H1 (cell line): ENCODE measurements around the gene PLD3. TPM values are rescaled to one million over a fixed set of nuclear protein-coding genes. Genes with fewer than 3 reads are reported as not detected.

Source experiments
- CTCF ChIA-PET: fragments of 300-600 bp; sonication (Branson Sonifier 250); formaldehyde crosslinking; loops from one replicate; lab custom pipeline; 2021; ENCODE audit not compliant: partially characterized antibody; lab: Charles Lee
- POLR2A ChIA-PET: fragments of 300-600 bp; sonication (Branson Sonifier 250); formaldehyde crosslinking; loops from one replicate; lab custom pipeline; 2021; ENCODE audit warnings: inconsistent platforms; ENCODE audit not compliant: partially characterized antibody; lab: Charles Lee
- DNase-seq, 2 experiments: peaks; one replicate each; pipeline versions ENCODE4 v3.0.0 to v3.0.0-alpha.2; 2010 to 2022; ENCODE audit warnings: low spot score in 2 of 2, low read depth in 1 of 2, mixed read lengths in 1 of 2
- FAIRE-seq: peaks from 2 replicates; lab custom pipeline; 2011; peaks lifted over from hg19 to GRCh38; lab: Jason Lieb, UNC
- H2AFZ ChIP-seq: 2 replicates; pipeline ENCODE4 v1.8.1; 2012; ENCODE audit warnings: low read length, inconsistent platforms
- H2AK5ac ChIP-seq: 2 replicates; pipeline ENCODE4 v1.6.1; 2013; ENCODE audit warnings: low read depth, low read length
- H2BK120ac ChIP-seq: replicated peaks from 2 replicates; pipeline ENCODE3; 2013; ENCODE audit warnings: low read depth, low read length, inconsistent platforms
- H2BK12ac ChIP-seq: 2 replicates; pipeline ENCODE4 v1.6.1; 2013; ENCODE audit warnings: low read depth, low read length
- H2BK15ac ChIP-seq: 2 replicates; pipeline ENCODE4 v1.6.1; 2013; ENCODE audit warnings: low read length
- H2BK20ac ChIP-seq: 2 replicates; pipeline ENCODE4 v1.6.1; 2013; ENCODE audit warnings: low read length
- H2BK5ac ChIP-seq: 2 replicates; pipeline ENCODE4 v1.6.1; 2013; ENCODE audit warnings: low read depth, low read length
- H3K14ac ChIP-seq: 2 replicates; pipeline ENCODE4 v1.6.1; 2013; ENCODE audit warnings: inconsistent platforms; ENCODE audit not compliant: insufficient read length
- H3K18ac ChIP-seq: 2 replicates; pipeline ENCODE4 v1.6.1; 2013; ENCODE audit warnings: low read length; ENCODE audit errors: extremely low read depth
- H3K23ac ChIP-seq: 2 replicates; pipeline ENCODE4 v1.6.1; 2013; ENCODE audit warnings: inconsistent platforms; ENCODE audit not compliant: insufficient read length
- H3K23me2 ChIP-seq: 2 replicates; pipeline ENCODE4 v1.6.1; 2013; ENCODE audit warnings: low read depth, low read length
- H3K27ac ChIP-seq: 2 replicates; pipeline ENCODE4 v1.6.1; 2011; ENCODE audit warnings: low read depth, low read length, inconsistent platforms
- H3K27me3 ChIP-seq, 4 experiments: replicated peaks in 1 of 4; 1 replicate in 1 of 4; 2 replicates in 3 of 4; pipeline versions ENCODE4 v1.6.1 to v1.8.1; 2011 to 2013; ENCODE audit warnings: low read length in 3 of 4, mild to moderate bottlenecking in 3 of 4, inconsistent platforms in 2 of 4, mixed read lengths in 2 of 4, moderate library complexity in 1 of 4; ENCODE audit not compliant: control insufficient read depth in 3 of 4, insufficient read depth in 3 of 4; ENCODE audit errors: extremely low read depth in 1 of 4
- H3K36me3 ChIP-seq, 4 experiments: 2 replicates each; pipeline versions ENCODE4 v1.6.1 to v1.8.1; 2011 to 2013; ENCODE audit warnings: mild to moderate bottlenecking in 4 of 4, low read length in 3 of 4, moderate library complexity in 2 of 4, control low read depth in 1 of 4, inconsistent platforms in 1 of 4; ENCODE audit not compliant: insufficient read depth in 4 of 4, control insufficient read depth in 2 of 4
- H3K4ac ChIP-seq: replicated peaks from 2 replicates; pipeline ENCODE3; 2013; ENCODE audit warnings: low read length, low read depth, mixed read lengths, inconsistent platforms; ENCODE audit not compliant: insufficient read length
- H3K4me1 ChIP-seq, 4 experiments: replicated peaks in 1 of 4; 1 replicate in 1 of 4; 2 replicates in 3 of 4; pipeline versions ENCODE4 v1.6.1 to v1.8.1; 2011 to 2013; ENCODE audit warnings: low read length in 3 of 4, inconsistent platforms in 2 of 4, mixed read lengths in 1 of 4; ENCODE audit not compliant: insufficient read depth in 4 of 4, control insufficient read depth in 3 of 4
- H3K4me2 ChIP-seq, 2 experiments: 2 replicates each; pipeline versions ENCODE4 v1.6.1 to v1.8.1; 2011 to 2013; ENCODE audit warnings: low read depth in 2 of 2, low read length in 2 of 2, control low read depth in 1 of 2, inconsistent platforms in 1 of 2, mild to moderate bottlenecking in 1 of 2; ENCODE audit not compliant: insufficient read depth in 1 of 2
- H3K4me3 ChIP-seq, 4 experiments: fragments of 200-600, 300-600 bp in 1 of 4; sonication (generic), shearing (Covaris generic), sonication (Bioruptor Twin) in 1 of 4; 2 replicates each; pipeline versions ENCODE4 v1.5.1 to v1.8.1; 2011 to 2016; ENCODE audit warnings: low read length in 4 of 4, low read depth in 3 of 4, control low read depth in 2 of 4, inconsistent platforms in 2 of 4, mild to moderate bottlenecking in 2 of 4, mixed read lengths in 1 of 4, moderate library complexity in 1 of 4; ENCODE audit not compliant: insufficient read depth in 2 of 4; ENCODE audit errors: extremely low read depth in 1 of 4
- H3K56ac ChIP-seq: replicated peaks from 2 replicates; pipeline ENCODE3; 2013; ENCODE audit warnings: low read depth, mild to moderate bottlenecking, mixed read lengths, low read length, inconsistent platforms; ENCODE audit not compliant: insufficient read length
- H3K79me1 ChIP-seq: 2 replicates; pipeline ENCODE4 v1.6.1; 2013; ENCODE audit warnings: low read depth, low read length, control low read depth
- H3K79me2 ChIP-seq, 2 experiments: 2 replicates each; pipeline versions ENCODE4 v1.6.1 to v1.8.1; 2012 to 2013; ENCODE audit warnings: low read length in 2 of 2, mild to moderate bottlenecking in 2 of 2, inconsistent platforms in 1 of 2; ENCODE audit not compliant: insufficient read depth in 2 of 2, control insufficient read depth in 1 of 2
- H3K9ac ChIP-seq, 4 experiments: replicated peaks in 1 of 4; 1 replicate in 1 of 4; 2 replicates in 3 of 4; pipeline versions ENCODE4 v1.6.1 to v1.8.1; 2011 to 2013; ENCODE audit warnings: low read depth in 3 of 4, low read length in 3 of 4, control low read depth in 2 of 4, mild to moderate bottlenecking in 2 of 4, moderate library complexity in 2 of 4, inconsistent platforms in 1 of 4; ENCODE audit errors: extremely low read depth in 1 of 4
- H3K9me3 ChIP-seq, 2 experiments: 2 replicates each; pipeline versions ENCODE4 v1.6.1 to v1.8.1; 2012 to 2013; ENCODE audit warnings: mild to moderate bottlenecking in 2 of 2, moderate library complexity in 2 of 2, control low read depth in 1 of 2, inconsistent platforms in 1 of 2, low read depth in 1 of 2, low read length in 1 of 2, mixed read lengths in 1 of 2; ENCODE audit not compliant: insufficient read depth in 2 of 2
- H4K20me1 ChIP-seq, 2 experiments: replicated peaks in 1 of 2; 2 replicates each; pipeline versions ENCODE3 to v1.8.1; 2011 to 2013; ENCODE audit warnings: inconsistent platforms in 2 of 2, low read length in 2 of 2, mild to moderate bottlenecking in 1 of 2; ENCODE audit not compliant: insufficient read depth in 2 of 2, control insufficient read depth in 1 of 2
- H4K5ac ChIP-seq: 2 replicates; pipeline ENCODE4 v1.6.1; 2013; ENCODE audit warnings: low read length, low read depth, mixed read lengths, inconsistent platforms; ENCODE audit not compliant: insufficient read length
- H4K8ac ChIP-seq: 2 replicates; pipeline ENCODE4 v1.8.0; 2013; ENCODE audit warnings: mild to moderate bottlenecking, moderate library complexity, low read length, inconsistent platforms; ENCODE audit not compliant: insufficient read depth; ENCODE audit errors: extremely low read depth
- H4K91ac ChIP-seq: replicated peaks from 2 replicates; pipeline ENCODE3; 2013; ENCODE audit warnings: low read length, mixed read lengths, inconsistent platforms; ENCODE audit not compliant: insufficient read length
- GABPA ChIP-seq: IDR thresholded peaks from 2 replicates; pipeline ENCODE4 v1.6.1; 2011; ENCODE audit warnings: mild to moderate bottlenecking, low read length, moderate library complexity, borderline replicate concordance; ENCODE audit not compliant: insufficient read depth
- JUN ChIP-seq: IDR thresholded peaks from 2 replicates; pipeline ENCODE4 v1.6.1; 2011; ENCODE audit warnings: low read depth, mild to moderate bottlenecking, improper control_type of control experiment, low read length
- KDM5A ChIP-seq: fragments of 200-600 bp; IDR thresholded peaks from 2 replicates; pipeline ENCODE4 v1.7.1; 2012; ENCODE audit warnings: mild to moderate bottlenecking, low read length, inconsistent platforms, mixed read lengths
- POLR2AphosphoS5 ChIP-seq: IDR thresholded peaks from 2 replicates; pipeline ENCODE4 v1.6.1; 2011; ENCODE audit warnings: low read depth, low read length
- SP1 ChIP-seq: IDR thresholded peaks from 2 replicates; pipeline ENCODE4 v1.6.1; 2011; ENCODE audit warnings: low read depth, low read length
- SP2 ChIP-seq: IDR thresholded peaks from 2 replicates; pipeline ENCODE4 v1.6.1; 2012; ENCODE audit warnings: mild to moderate bottlenecking, low read length, inconsistent platforms
- SRF ChIP-seq: IDR thresholded peaks from 2 replicates; pipeline ENCODE4 v1.6.1; 2011; ENCODE audit warnings: mild to moderate bottlenecking, low read depth, low read length, moderate library complexity
- TEAD4 ChIP-seq: IDR thresholded peaks from 2 replicates; pipeline ENCODE4 v1.6.1; 2012; ENCODE audit warnings: low read depth, low read length, inconsistent platforms, mixed read lengths
- USF2 ChIP-seq: IDR thresholded peaks from 2 replicates; pipeline ENCODE4 v1.6.1; 2011; ENCODE audit warnings: low read length, improper control_type of control experiment
- WGBS, 2 experiments: shearing (Covaris generic) in 1 of 2; methylation state at CpG; one replicate each; pipeline versions ENCODE4 v1.1.6 to v1.1.7; 2013 to 2015; ENCODE audit warnings: low lambda C conversion rate in 2 of 2, mixed read lengths in 2 of 2, inconsistent platforms in 1 of 2, low coverage in 1 of 2, missing lambda C conversion rate in 1 of 2; ENCODE audit not compliant: insufficient replicate concordance in 2 of 2, insufficient coverage in 1 of 2, insufficient read length in 1 of 2; ENCODE audit errors: extremely low coverage in 1 of 2, missing lambda C conversion rate in 1 of 2; 5-methylcytosine and 5-hydroxymethylcytosine counted together
- polyA plus RNA-seq, 7 experiments: library from polyadenylated mRNA; depleted of rRNA in 3 of 7; stranded (reverse) in 5 of 7; unstranded in 2 of 7; fragments of >200 nt in 5 of 7; fragments of 200-250 nt in 2 of 7; gene quantifications; 1 replicate in 5 of 7; 2 replicates in 1 of 7; 4 replicates in 1 of 7; pipeline versions ENCODE4 v1.2.1 to v1.2.3, GENCODE V29; 2011 to 2013; ENCODE audit warnings: missing spikeins in 2 of 7, mixed read lengths in 2 of 7
- total RNA-seq: library from RNA; stranded (reverse); fragmentation: NEBNext Ultra II Directional; extraction: Animal tissue kit (Norgen Biotek cat#: 25700); gene quantifications from 2 replicates; pipeline ENCODE4 v1.2.1, GENCODE V29; 2021

Gene PLD3
- total and polyA plus RNA-seq, 2 of the 8 experiments (the other 6 are each of a cell fraction or from before 2014, with no cell fraction given) = 180 to 543 TPM

- H3K36me3 ChIP-seq = no peaks in the 10 kb centered on the region
- no peak overlapping the region for H3K9ac ChIP-seq
- no peak overlapping the region for H2BK12ac ChIP-seq
- H2BK5ac ChIP-seq = no peak overlapping the region
- ChIA-PET POLR2A (interaction anchor here (1.4 kb wide), 1 partner anchor 10 kb away, joined by 6 read pairs; no protein-coding TSS in a partner anchor), CTCF (interaction anchor here (0.7 to 2.3 kb wide), 21 partner anchors 10 to 310 kb away, joined by 3 to 14 read pairs (median 6); no protein-coding TSS in a partner anchor)
- no peaks in the 10 kb centered on the region for H3K23me2 ChIP-seq
- no peak overlapping the region for H3K4ac ChIP-seq
- no peak for FAIRE-seq
- WGBS, 2 experiments = 72% methylated on average over 4 of the region's 4 CpGs; no CpG with 5 or more reads in 1 of the 2 experiments
- no peaks in the 10 kb centered on the region for H3K27me3 ChIP-seq
- H4K8ac ChIP-seq = no peak overlapping the region
- no peak overlapping the region for H2BK20ac ChIP-seq
- H3K4me3 ChIP-seq = no peak overlapping the region
- no peaks in the 10 kb centered on the region for H3K9me3 ChIP-seq
- H3K56ac ChIP-seq = no peak overlapping the region
- H3K18ac ChIP-seq = no peak overlapping the region
- H2BK120ac ChIP-seq = no peak overlapping the region
- H3K23ac ChIP-seq = no peak overlapping the region
- H3K79me2 ChIP-seq = no peaks in the 10 kb centered on the region
- H4K5ac ChIP-seq = no peak overlapping the region
- H4K20me1 ChIP-seq = no peaks in the 10 kb centered on the region
- no peak overlapping the region for H4K91ac ChIP-seq
- no peak overlapping the region for H2AK5ac ChIP-seq
- DNase-seq = no peak
- H3K79me1 ChIP-seq = no peaks in the 10 kb centered on the region
- no peak overlapping the region for H2AFZ ChIP-seq
- no peak overlapping the region for H3K4me2 ChIP-seq
- H3K27ac ChIP-seq = no peak overlapping the region
- H3K4me1 ChIP-seq = no peaks in the 10 kb centered on the region; a peak in 1 of 7 replicates
- H3K14ac ChIP-seq = no peak overlapping the region
- no peak overlapping the region for H2BK15ac ChIP-seq
- TF ChIP-seq JUN (no peak), TEAD4 (no peak), KDM5A (no peak), SP2 (no peak), GABPA (no peak), POLR2AphosphoS5 (no peak), SP1 (no peak), SRF (no peak), USF2 (no peak)
Measured at GRCh38 chr19:40304306-40304705, 44.2 kb upstream of the PLD3 start.
